A549 (cell line): ENCODE measurements around the gene SIPA1.

Source experiments
- ESRRA ChIP-seq: fragments of 150-350 bp; IDR thresholded peaks from 2 replicates; pipeline ENCODE4 v1.6.1; 2014; ENCODE audit warnings: mild to moderate bottlenecking, low read length, borderline replicate concordance
- POLR2AphosphoS2 ChIP-seq: conservative IDR thresholded peaks from 2 replicates; pipeline ENCODE4 v1.6.1; 2012; ENCODE audit warnings: low read length, improper control_type of control experiment, inconsistent platforms

- TF ChIP-seq ESRRA (no peak), POLR2AphosphoS2 (no peak)
Measured at GRCh38 chr11:65623177-65623576, 14.7 kb upstream of the SIPA1 start.
